Measurements from ENCODE around the gene UBE2B.

GRCh38 chr5:134406390-134406789 lies 35.0 kb downstream of the UBE2B start:
- TF ChIP-seq EP300 (conservative IDR thresholded peaks at IDR 0.05; ENCODE audit: poor library complexity, severe bottlenecking): no peak
- no peak for TF ChIP-seq CTCF (IDR thresholded peaks at IDR 0.05; ENCODE audit: poor library complexity, severe bottlenecking)
- TF ChIP-seq EZH2 (IDR thresholded peaks at IDR 0.05; ENCODE audit: borderline replicate concordance, insufficient read depth, low read length, poor library complexity, severe bottlenecking): no peak
- TF ChIP-seq POLR2AphosphoS5 (IDR thresholded peaks at IDR 0.05): no peak
- no peak for TF ChIP-seq RAD21 (conservative IDR thresholded peaks at IDR 0.05)
